H9 (cell line): ENCODE results near the gene CEP63. TPM values are rescaled to one million over a fixed set of nuclear protein-coding genes. Genes with fewer than 3 reads are reported as not detected.

Experiments used
- DNase-seq: peaks from one replicate; pipeline ENCODE4 v3.0.0-alpha.2; 2017
- H2AFZ ChIP-seq: one replicate; pipeline ENCODE4 v1.6.1; 2013; ENCODE audit warnings: mild to moderate bottlenecking, low read length, control low read depth, moderate library complexity
- H2AK5ac ChIP-seq: 2 replicates; pipeline ENCODE4 v1.6.1; 2013; ENCODE audit warnings: low read length, control low read depth, mixed read lengths; ENCODE audit not compliant: insufficient read length
- H2BK120ac ChIP-seq: one replicate; pipeline ENCODE4 v1.6.1; 2013; ENCODE audit warnings: low read depth, mild to moderate bottlenecking, low read length, control low read depth, inconsistent platforms; ENCODE audit not compliant: poor library complexity, severe bottlenecking
- H2BK12ac ChIP-seq: 2 replicates; pipeline ENCODE4 v1.6.1; 2013; ENCODE audit warnings: low read length, control low read depth, mixed read lengths, low read depth; ENCODE audit not compliant: insufficient read length
- H2BK15ac ChIP-seq: 2 replicates; pipeline ENCODE4 v1.6.1; 2013; ENCODE audit warnings: low read depth, low read length, control low read depth
- H2BK20ac ChIP-seq: one replicate; pipeline ENCODE4 v1.6.1; 2013; ENCODE audit warnings: low read depth, mild to moderate bottlenecking, low read length, control low read depth, inconsistent platforms; ENCODE audit not compliant: poor library complexity, severe bottlenecking
- H2BK5ac ChIP-seq: 2 replicates; pipeline ENCODE4 v1.6.1; 2013; ENCODE audit warnings: low read length, control low read depth, mixed read lengths; ENCODE audit not compliant: insufficient read length
- H3K14ac ChIP-seq: 2 replicates; pipeline ENCODE4 v1.6.1; 2013; ENCODE audit warnings: low read length, control low read depth; ENCODE audit not compliant: insufficient read depth
- H3K18ac ChIP-seq: 2 replicates; pipeline ENCODE4 v1.6.1; 2013; ENCODE audit warnings: low read depth, mild to moderate bottlenecking, mixed read lengths, low read length, control low read depth; ENCODE audit not compliant: insufficient read length
- H3K23ac ChIP-seq: 2 replicates; pipeline ENCODE4 v1.6.1; 2013; ENCODE audit warnings: low read length, control low read depth, mixed read lengths, low read depth; ENCODE audit not compliant: insufficient read length
- H3K23me2 ChIP-seq: 2 replicates; pipeline ENCODE4 v1.6.1; 2013; ENCODE audit warnings: low read depth, mild to moderate bottlenecking, mixed read lengths, low read length, control low read depth; ENCODE audit not compliant: insufficient read length, poor library complexity, severe bottlenecking
- H3K27ac ChIP-seq: 2 replicates; pipeline ENCODE4 v1.5.1; 2013; ENCODE audit warnings: low read length, control low read depth, mixed read lengths, low read depth; ENCODE audit not compliant: insufficient read length
- H3K27me3 ChIP-seq: 2 replicates; pipeline ENCODE4 v1.6.1; 2013; ENCODE audit warnings: low read length, control low read depth, inconsistent platforms; ENCODE audit not compliant: insufficient read depth
- H3K4ac ChIP-seq: 2 replicates; pipeline ENCODE4 v1.6.1; 2013; ENCODE audit warnings: low read depth, mild to moderate bottlenecking, control low read depth, inconsistent platforms, low read length, moderate library complexity
- H3K4me1 ChIP-seq: 2 replicates; pipeline ENCODE4 v1.6.1; 2013; ENCODE audit warnings: low read length, control low read depth, inconsistent platforms; ENCODE audit not compliant: insufficient read depth
- H3K4me2 ChIP-seq: 2 replicates; pipeline ENCODE4 v1.6.1; 2013; ENCODE audit warnings: low read length, control low read depth, mixed read lengths; ENCODE audit not compliant: insufficient read length, insufficient read depth
- H3K56ac ChIP-seq: 2 replicates; pipeline ENCODE4 v1.6.1; 2013; ENCODE audit warnings: low read depth, mild to moderate bottlenecking, mixed read lengths, low read length, control low read depth; ENCODE audit not compliant: insufficient read length
- H3K79me1 ChIP-seq: 2 replicates; pipeline ENCODE4 v1.6.1; 2013; ENCODE audit warnings: low read depth, mild to moderate bottlenecking, moderate library complexity, low read length, control low read depth, inconsistent platforms; ENCODE audit not compliant: insufficient read depth, poor library complexity, severe bottlenecking
- H3K79me2 ChIP-seq: 2 replicates; pipeline ENCODE4 v1.6.1; 2013; ENCODE audit warnings: low read length, control low read depth, inconsistent platforms; ENCODE audit not compliant: insufficient read depth
- H3K9ac ChIP-seq: 2 replicates; pipeline ENCODE4 v1.6.1; 2013; ENCODE audit warnings: low read length, control low read depth, mixed read lengths; ENCODE audit not compliant: insufficient read length; ENCODE audit errors: extremely low read depth
- H3K9me3 ChIP-seq: one replicate; pipeline ENCODE4 v1.6.1; 2013; ENCODE audit warnings: low read depth, low read length, inconsistent platforms; ENCODE audit not compliant: control insufficient read depth
- H3T11ph ChIP-seq: one replicate; pipeline ENCODE4 v1.6.1; 2013; ENCODE audit warnings: mild to moderate bottlenecking, low read length, control low read depth, inconsistent platforms
- H4K20me1 ChIP-seq: one replicate; pipeline ENCODE4 v1.6.1; 2013; ENCODE audit not compliant: control insufficient read depth, insufficient read length, insufficient read depth
- H4K5ac ChIP-seq: 2 replicates; pipeline ENCODE4 v1.6.1; 2013; ENCODE audit warnings: low read depth, mild to moderate bottlenecking, mixed read lengths, low read length, control low read depth; ENCODE audit not compliant: insufficient read length
- H4K8ac ChIP-seq: replicated peaks from 2 replicates; pipeline ENCODE4 v1.6.1; 2013; ENCODE audit warnings: low read length, control low read depth, mixed read lengths, low read depth; ENCODE audit not compliant: insufficient read length
- H4K91ac ChIP-seq: 2 replicates; pipeline ENCODE4 v1.6.1; 2013; ENCODE audit warnings: low read depth, mild to moderate bottlenecking, moderate library complexity, mixed read lengths, low read length, control low read depth; ENCODE audit not compliant: insufficient read length
- H3K27ac Mint-ChIP-seq, 3 experiments: 2 replicates in 2 of 3; 3 replicates in 1 of 3; pipeline ENCODE4 v1.8.0; 2020 to 2021; ENCODE audit warnings: mixed read lengths in 3 of 3, mild to moderate bottlenecking in 1 of 3, moderate library complexity in 1 of 3
- H3K27me3 Mint-ChIP-seq: 2 replicates; pipeline ENCODE4 v1.8.0; 2021; ENCODE audit warnings: low read depth, mild to moderate bottlenecking, moderate library complexity, mixed read lengths
- H3K36me3 Mint-ChIP-seq, 3 experiments: 2 replicates in 2 of 3; 3 replicates in 1 of 3; pipeline ENCODE4 v1.8.0; 2020 to 2021; ENCODE audit warnings: low read depth in 3 of 3, mixed read lengths in 3 of 3; ENCODE audit not compliant: insufficient read depth in 1 of 3
- H3K4me1 Mint-ChIP-seq, 2 experiments: 2 replicates each; pipeline ENCODE4 v1.8.0; 2020; ENCODE audit warnings: mixed read lengths in 2 of 2
- H3K4me3 Mint-ChIP-seq, 2 experiments: 2 replicates in 1 of 2; 3 replicates in 1 of 2; pipeline ENCODE4 v1.8.0; 2020 to 2021; ENCODE audit warnings: mild to moderate bottlenecking in 2 of 2, mixed read lengths in 2 of 2, moderate library complexity in 1 of 2
- H3K9me3 Mint-ChIP-seq, 2 experiments: 2 replicates in 1 of 2; 3 replicates in 1 of 2; pipeline ENCODE4 v1.8.0; 2020; ENCODE audit warnings: mild to moderate bottlenecking in 2 of 2, mixed read lengths in 2 of 2, moderate library complexity in 1 of 2
- WGBS: extraction: QIAGEN DNeasy Blood & Tissue Kit; methylation state at CpG from one replicate; pipeline ENCODE4 v1.1.7; 2013; ENCODE audit warnings: missing lambda C conversion rate, low lambda C conversion rate, mixed read lengths; ENCODE audit not compliant: insufficient read length; ENCODE audit errors: extremely low coverage; 5-methylcytosine and 5-hydroxymethylcytosine counted together
- total RNA-seq: library from RNA; stranded (reverse); gene quantifications from 2 replicates; pipeline ENCODE4 v1.2.1, GENCODE V29; 2021
- TF ChIP-seq, protein P1 (sequence below): fragments of 200-600 bp; sonication (generic); conservative IDR thresholded peaks from 3 replicates; pipeline ENCODE4 v1.8.0; 2021; ENCODE audit warnings: antibody characterized with exemption, mild to moderate bottlenecking

CEP63 gene
- total RNA-seq, 1 experiment from 2014 or later = 16.2 TPM

GRCh38 chr3:134463676-134464063 is 22.2 kb upstream of the CEP63 start:
- H2BK5ac ChIP-seq = no peak overlapping the region
- no CpG with 5 or more reads among the region's 4 CpGs for WGBS
- H4K91ac ChIP-seq = peak overlapping the region; percentile 78
- H2AK5ac ChIP-seq = peak overlapping the region; percentile 99
- TF ChIP-seq, protein P1, sequence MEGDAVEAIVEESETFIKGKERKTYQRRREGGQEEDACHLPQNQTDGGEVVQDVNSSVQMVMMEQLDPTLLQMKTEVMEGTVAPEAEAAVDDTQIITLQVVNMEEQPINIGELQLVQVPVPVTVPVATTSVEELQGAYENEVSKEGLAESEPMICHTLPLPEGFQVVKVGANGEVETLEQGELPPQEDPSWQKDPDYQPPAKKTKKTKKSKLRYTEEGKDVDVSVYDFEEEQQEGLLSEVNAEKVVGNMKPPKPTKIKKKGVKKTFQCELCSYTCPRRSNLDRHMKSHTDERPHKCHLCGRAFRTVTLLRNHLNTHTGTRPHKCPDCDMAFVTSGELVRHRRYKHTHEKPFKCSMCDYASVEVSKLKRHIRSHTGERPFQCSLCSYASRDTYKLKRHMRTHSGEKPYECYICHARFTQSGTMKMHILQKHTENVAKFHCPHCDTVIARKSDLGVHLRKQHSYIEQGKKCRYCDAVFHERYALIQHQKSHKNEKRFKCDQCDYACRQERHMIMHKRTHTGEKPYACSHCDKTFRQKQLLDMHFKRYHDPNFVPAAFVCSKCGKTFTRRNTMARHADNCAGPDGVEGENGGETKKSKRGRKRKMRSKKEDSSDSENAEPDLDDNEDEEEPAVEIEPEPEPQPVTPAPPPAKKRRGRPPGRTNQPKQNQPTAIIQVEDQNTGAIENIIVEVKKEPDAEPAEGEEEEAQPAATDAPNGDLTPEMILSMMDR = no peak
- peak overlapping the region in 1 of 2 experiments; percentile 70; a peak in 3 of 5 replicates for H3K4me3 Mint-ChIP-seq
- no peaks in the 10 kb centered on the region for H3K79me2 ChIP-seq
- peaks cover 26 to 38% of the 10 kb centered on the region in 2 experiments for H3K4me1 Mint-ChIP-seq
- no peak overlapping the region for H3K56ac ChIP-seq
- peak overlapping the region; percentile 57 to 98 (median 87) for H3K27ac Mint-ChIP-seq
- H3K27me3 Mint-ChIP-seq = no peaks in the 10 kb centered on the region; the same call in 1 of the 2 replicates
- H3K14ac ChIP-seq = peak overlapping the region; percentile 83; the same call in 1 of the 2 replicates
- H2AFZ ChIP-seq = no peak overlapping the region
- H3K27me3 ChIP-seq = no peaks in the 10 kb centered on the region
- H3K36me3 Mint-ChIP-seq = no peaks in the 10 kb centered on the region
- peak overlapping the region; percentile 99 for H2BK120ac ChIP-seq
- H2BK12ac ChIP-seq = peak overlapping the region; percentile 29
- H3K4me1 ChIP-seq = peaks cover 9% of the 10 kb centered on the region; the same call in 1 of the 2 replicates
- peak overlapping the region; percentile 29 for H4K5ac ChIP-seq
- peak overlapping the region; percentile 93 for H3T11ph ChIP-seq
- no peak overlapping the region for H4K8ac ChIP-seq
- H3K23me2 ChIP-seq = peaks cover 3% of the 10 kb centered on the region
- H3K9me3 Mint-ChIP-seq = no peaks in the 10 kb centered on the region
- peak overlapping the region; percentile 83 for H3K18ac ChIP-seq
- H4K20me1 ChIP-seq = no peaks in the 10 kb centered on the region
- peak overlapping the region; percentile 12 for H3K4me2 ChIP-seq
- H3K9me3 ChIP-seq = no peaks in the 10 kb centered on the region
- H2BK20ac ChIP-seq = peak overlapping the region; percentile 100
- H3K9ac ChIP-seq = no peak overlapping the region
- no peak overlapping the region for H2BK15ac ChIP-seq
- H3K4ac ChIP-seq = peak overlapping the region; percentile 71
- H3K79me1 ChIP-seq = no peaks in the 10 kb centered on the region
- DNase-seq = peak; percentile 41
- H3K27ac ChIP-seq = peak overlapping the region; percentile 75
- H3K23ac ChIP-seq = no peak overlapping the region
